ENCODE results near the gene FBXO42. TPM values are rescaled to one million over a fixed set of nuclear protein-coding genes. Genes with fewer than 3 reads are reported as not detected.
A peak's percentile ranks its signal among the peaks of the same experiment; 100 is the strongest.

FBXO42 gene
- total and polyA plus RNA-seq, 9 of the 15 experiments (the other 6 are each of a cell fraction or from before 2014, with no cell fraction given): 7.2 to 24.8 (median 17.4) TPM

DNA sequence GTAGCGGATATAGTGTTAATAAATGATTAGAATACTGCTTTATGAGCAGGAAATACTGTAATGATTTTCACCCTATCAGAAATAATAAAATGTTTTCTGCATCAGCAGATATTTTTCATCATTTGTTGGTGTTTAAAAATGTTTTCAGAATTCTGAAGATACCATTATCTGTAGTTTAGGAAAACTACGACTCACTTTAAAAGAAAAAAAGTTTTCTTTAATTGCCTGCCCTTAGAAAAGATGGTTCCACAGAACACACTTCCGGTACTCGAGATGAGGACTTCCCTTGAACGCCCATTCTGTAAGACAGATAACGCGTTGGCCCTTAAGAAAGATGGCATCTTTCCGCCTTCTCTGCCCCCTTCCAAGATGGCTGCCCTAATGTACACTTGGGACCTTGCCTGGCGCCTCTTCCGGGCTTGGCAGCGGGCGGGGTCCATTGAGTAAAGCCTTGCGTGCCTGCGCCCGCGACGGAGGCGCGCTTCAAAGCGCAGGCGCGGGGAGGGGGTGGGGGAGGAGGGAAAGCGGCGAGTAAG lies 14.5 kb upstream of the FBXO42 start, which contains the start of gene SZRD1 (continued):
- TF ChIP-seq, protein P1, sequence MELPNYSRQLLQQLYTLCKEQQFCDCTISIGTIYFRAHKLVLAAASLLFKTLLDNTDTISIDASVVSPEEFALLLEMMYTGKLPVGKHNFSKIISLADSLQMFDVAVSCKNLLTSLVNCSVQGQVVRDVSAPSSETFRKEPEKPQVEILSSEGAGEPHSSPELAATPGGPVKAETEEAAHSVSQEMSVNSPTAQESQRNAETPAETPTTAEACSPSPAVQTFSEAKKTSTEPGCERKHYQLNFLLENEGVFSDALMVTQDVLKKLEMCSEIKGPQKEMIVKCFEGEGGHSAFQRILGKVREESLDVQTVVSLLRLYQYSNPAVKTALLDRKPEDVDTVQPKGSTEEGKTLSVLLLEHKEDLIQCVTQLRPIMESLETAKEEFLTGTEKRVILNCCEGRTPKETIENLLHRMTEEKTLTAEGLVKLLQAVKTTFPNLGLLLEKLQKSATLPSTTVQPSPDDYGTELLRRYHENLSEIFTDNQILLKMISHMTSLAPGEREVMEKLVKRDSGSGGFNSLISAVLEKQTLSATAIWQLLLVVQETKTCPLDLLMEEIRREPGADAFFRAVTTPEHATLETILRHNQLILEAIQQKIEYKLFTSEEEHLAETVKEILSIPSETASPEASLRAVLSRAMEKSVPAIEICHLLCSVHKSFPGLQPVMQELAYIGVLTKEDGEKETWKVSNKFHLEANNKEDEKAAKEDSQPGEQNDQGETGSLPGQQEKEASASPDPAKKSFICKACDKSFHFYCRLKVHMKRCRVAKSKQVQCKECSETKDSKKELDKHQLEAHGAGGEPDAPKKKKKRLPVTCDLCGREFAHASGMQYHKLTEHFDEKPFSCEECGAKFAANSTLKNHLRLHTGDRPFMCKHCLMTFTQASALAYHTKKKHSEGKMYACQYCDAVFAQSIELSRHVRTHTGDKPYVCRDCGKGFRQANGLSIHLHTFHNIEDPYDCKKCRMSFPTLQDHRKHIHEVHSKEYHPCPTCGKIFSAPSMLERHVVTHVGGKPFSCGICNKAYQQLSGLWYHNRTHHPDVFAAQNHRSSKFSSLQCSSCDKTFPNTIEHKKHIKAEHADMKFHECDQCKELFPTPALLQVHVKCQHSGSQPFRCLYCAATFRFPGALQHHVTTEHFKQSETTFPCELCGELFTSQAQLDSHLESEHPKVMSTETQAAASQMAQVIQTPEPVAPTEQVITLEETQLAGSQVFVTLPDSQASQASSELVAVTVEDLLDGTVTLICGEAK (IDR thresholded peaks at IDR 0.05): peak; percentile 96
- TF ChIP-seq, protein P1 (CRISPR knock-in tag; IDR thresholded peaks at IDR 0.05): no peak
- TF ChIP-seq MTF1 (CRISPR knock-in tag; IDR thresholded peaks at IDR 0.05; ENCODE audit: borderline replicate concordance): no peak
- 0 out of 2 replicates have a peak, but pooled peaks have one; percentile 20 for TF ChIP-seq ZZZ3 (IDR thresholded peaks at IDR 0.05)
- TF ChIP-seq POLR2B (IDR thresholded peaks at IDR 0.05; ENCODE audit: low read depth, partially characterized antibody): no peak
- TF ChIP-seq ZNF3 (CRISPR knock-in tag; IDR thresholded peaks at IDR 0.05): no peak
- TF ChIP-seq HCFC1 (IDR thresholded peaks at IDR 0.05; ENCODE audit: low read depth, low read length): peak; percentile 97
- peak; percentile 92 for TF ChIP-seq GABPB1 (CRISPR knock-in tag; IDR thresholded peaks at IDR 0.05)
- peak; percentile 53; the same call in 1 of the 2 replicates for TF ChIP-seq ZNF583 (CRISPR knock-in tag; IDR thresholded peaks at IDR 0.05)
- TF ChIP-seq NONO (IDR thresholded peaks at IDR 0.05; ENCODE audit: low read depth in 2 of 2, low read length in 1 of 2): no peak
- peak; percentile 78 for TF ChIP-seq ZNF41 (CRISPR knock-in tag; conservative IDR thresholded peaks at IDR 0.05)
- TF ChIP-seq KAT2B (IDR thresholded peaks at IDR 0.05; ENCODE audit: low read depth, low read length): no peak
- no peak for TF ChIP-seq EGR1 (conservative IDR thresholded peaks at IDR 0.05)
- TF ChIP-seq RBM14 (IDR thresholded peaks at IDR 0.05; ENCODE audit: borderline replicate concordance, insufficient read depth, low read depth, low read length): no peak
- peak; percentile 75 for TF ChIP-seq DIDO1 (tag; IDR thresholded peaks at IDR 0.05; ENCODE audit: low read depth)
- TF ChIP-seq, protein P2, sequence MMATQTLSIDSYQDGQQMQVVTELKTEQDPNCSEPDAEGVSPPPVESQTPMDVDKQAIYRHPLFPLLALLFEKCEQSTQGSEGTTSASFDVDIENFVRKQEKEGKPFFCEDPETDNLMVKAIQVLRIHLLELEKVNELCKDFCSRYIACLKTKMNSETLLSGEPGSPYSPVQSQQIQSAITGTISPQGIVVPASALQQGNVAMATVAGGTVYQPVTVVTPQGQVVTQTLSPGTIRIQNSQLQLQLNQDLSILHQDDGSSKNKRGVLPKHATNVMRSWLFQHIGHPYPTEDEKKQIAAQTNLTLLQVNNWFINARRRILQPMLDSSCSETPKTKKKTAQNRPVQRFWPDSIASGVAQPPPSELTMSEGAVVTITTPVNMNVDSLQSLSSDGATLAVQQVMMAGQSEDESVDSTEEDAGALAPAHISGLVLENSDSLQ (IDR thresholded peaks at IDR 0.05): peak; percentile 66
- TF ChIP-seq ELF1 (tag; IDR thresholded peaks at IDR 0.05): peak; percentile 99
- TF ChIP-seq, protein P3, sequence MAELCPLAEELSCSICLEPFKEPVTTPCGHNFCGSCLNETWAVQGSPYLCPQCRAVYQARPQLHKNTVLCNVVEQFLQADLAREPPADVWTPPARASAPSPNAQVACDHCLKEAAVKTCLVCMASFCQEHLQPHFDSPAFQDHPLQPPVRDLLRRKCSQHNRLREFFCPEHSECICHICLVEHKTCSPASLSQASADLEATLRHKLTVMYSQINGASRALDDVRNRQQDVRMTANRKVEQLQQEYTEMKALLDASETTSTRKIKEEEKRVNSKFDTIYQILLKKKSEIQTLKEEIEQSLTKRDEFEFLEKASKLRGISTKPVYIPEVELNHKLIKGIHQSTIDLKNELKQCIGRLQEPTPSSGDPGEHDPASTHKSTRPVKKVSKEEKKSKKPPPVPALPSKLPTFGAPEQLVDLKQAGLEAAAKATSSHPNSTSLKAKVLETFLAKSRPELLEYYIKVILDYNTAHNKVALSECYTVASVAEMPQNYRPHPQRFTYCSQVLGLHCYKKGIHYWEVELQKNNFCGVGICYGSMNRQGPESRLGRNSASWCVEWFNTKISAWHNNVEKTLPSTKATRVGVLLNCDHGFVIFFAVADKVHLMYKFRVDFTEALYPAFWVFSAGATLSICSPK (IDR thresholded peaks at IDR 0.05; ENCODE audit: borderline replicate concordance): no peak

Data from K562 (cell line).